ENCODE results near the gene NKX1-1. TPM values are rescaled to one million over a fixed set of nuclear protein-coding genes. Genes with fewer than 3 reads are reported as not detected.
A peak's percentile ranks its signal among the peaks of the same experiment; 100 is the strongest.

The NKX1-1 gene
- total and polyA plus RNA-seq, 2 experiments from 2014 or later, result not detected

DNA sequence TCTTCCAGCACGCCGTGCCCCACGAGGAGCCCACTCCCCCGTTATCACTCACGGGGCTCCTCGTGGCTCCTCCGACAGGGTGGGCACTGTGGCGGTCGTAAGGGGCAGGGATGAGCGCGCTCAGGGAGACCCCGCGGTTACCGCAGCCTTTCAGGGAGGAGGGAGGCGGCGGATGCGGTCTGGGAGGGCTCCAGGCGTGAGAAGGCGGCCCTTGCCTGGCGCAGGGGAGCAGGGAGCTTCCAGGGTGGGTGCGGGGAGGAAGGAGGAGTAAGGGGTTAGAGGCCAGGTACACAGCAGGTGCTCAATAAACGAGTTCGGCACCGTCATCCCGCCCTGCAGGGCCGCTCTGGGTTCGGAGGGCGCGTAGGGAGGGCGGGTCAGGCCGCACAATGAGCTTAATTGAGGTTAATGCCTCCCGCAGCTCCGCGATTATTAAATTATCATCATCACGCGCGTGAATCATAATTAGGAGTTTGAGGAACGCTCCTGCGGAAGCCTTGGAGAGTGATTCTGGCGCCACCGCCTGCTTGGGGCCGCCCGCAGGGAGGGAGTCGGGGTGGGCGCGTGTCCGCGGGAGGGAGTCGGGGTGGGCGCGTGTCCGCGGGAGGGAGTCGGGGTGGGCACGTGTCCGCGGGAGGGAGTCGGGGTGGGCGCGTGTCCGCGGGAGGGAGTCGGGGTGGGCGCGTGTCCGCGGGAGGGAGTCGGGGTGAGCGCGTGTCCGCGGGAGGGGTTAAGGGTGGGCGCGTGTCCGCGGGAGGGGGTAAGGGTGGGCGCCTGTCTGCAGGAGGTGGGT, 7.6 kb upstream of the NKX1-1 start:
- Histone ChIP-seq H3K4me1 (ENCODE audit: insufficient read depth) (no peaks in the 10 kb centered on the region), H3K27ac (ENCODE audit: low read depth) (no peak overlapping the region), H3K79me2 (replicated peaks; ENCODE audit: insufficient read depth) (no peaks in the 10 kb centered on the region), H3K27me3 (ENCODE audit: insufficient read depth) (peaks cover 52% of the 10 kb centered on the region), H3F3A (replicated peaks; ENCODE audit: low read depth) (0 out of 2 replicates have a peak, but pooled peaks cover 3% of the 10 kb centered on the region), H4K20me1 (replicated peaks; ENCODE audit: insufficient read depth) (peaks cover 3% of the 10 kb centered on the region), H3K9me2 (ENCODE audit: insufficient read depth) (no peaks in the 10 kb centered on the region), H2AFZ (no peak overlapping the region), H3K4me2 (peak overlapping the region; percentile 60; the same call in 1 of the 2 replicates), H3K4me3 (peak overlapping the region; percentile 34; the same call in 1 of the 2 replicates), H3K36me3 (ENCODE audit: insufficient read depth) (no peaks in the 10 kb centered on the region)
- peaks cover 57% of the 10 kb centered on the region for H3K27me3 Mint-ChIP-seq (ENCODE audit: insufficient read depth, low read depth, poor library complexity)
- H3K36me3 Mint-ChIP-seq (ENCODE audit: low read depth), result no peaks in the 10 kb centered on the region
- no peaks in the 10 kb centered on the region; the same call in 2 of the 3 replicates for H3K9me3 Mint-ChIP-seq
- peaks cover 3% of the 10 kb centered on the region; the same call in 2 of the 3 replicates for H3K4me1 Mint-ChIP-seq
- H3K27ac Mint-ChIP-seq, result no peak overlapping the region
- peak overlapping the region; percentile 59; the same call in 2 of the 3 replicates for H3K4me3 Mint-ChIP-seq
- TF ChIP-seq, protein P1, sequence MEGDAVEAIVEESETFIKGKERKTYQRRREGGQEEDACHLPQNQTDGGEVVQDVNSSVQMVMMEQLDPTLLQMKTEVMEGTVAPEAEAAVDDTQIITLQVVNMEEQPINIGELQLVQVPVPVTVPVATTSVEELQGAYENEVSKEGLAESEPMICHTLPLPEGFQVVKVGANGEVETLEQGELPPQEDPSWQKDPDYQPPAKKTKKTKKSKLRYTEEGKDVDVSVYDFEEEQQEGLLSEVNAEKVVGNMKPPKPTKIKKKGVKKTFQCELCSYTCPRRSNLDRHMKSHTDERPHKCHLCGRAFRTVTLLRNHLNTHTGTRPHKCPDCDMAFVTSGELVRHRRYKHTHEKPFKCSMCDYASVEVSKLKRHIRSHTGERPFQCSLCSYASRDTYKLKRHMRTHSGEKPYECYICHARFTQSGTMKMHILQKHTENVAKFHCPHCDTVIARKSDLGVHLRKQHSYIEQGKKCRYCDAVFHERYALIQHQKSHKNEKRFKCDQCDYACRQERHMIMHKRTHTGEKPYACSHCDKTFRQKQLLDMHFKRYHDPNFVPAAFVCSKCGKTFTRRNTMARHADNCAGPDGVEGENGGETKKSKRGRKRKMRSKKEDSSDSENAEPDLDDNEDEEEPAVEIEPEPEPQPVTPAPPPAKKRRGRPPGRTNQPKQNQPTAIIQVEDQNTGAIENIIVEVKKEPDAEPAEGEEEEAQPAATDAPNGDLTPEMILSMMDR (conservative IDR thresholded peaks at IDR 0.05; ENCODE audit: low read depth in 2 of 2), result no peak
- TF ChIP-seq EZH2 (IDR thresholded peaks at IDR 0.05; ENCODE audit: low read depth, unreplicated experiment), result peak; percentile 30
- DNase-seq (ENCODE audit: low spot score) (peak; percentile 57), ATAC-seq (peak; percentile 2; the same call in 1 of the 3 replicates)

DNA sequence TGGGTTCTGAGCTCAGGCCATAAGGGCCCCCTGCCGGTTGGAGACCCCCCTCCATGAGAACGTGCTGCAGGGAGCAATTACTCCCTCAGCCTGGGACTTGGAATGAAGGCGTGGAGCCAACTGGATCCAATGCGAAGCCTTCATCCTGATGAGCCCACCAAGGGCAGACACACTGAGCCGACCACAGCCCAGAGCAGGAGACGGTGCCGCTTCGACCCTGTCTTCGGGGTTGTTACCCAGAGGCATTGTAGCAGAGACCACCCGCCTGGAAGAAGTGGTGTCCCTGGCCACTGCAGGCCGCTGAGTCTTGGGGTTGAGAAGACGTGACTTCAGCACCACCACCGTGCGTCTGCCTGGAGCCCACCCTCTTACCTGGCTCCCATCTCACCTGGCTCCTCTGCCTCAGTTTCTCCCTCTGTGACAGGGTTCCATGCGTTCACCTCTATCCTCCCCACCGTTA, 7.0 kb upstream of the NKX1-1 start:
- Mint-ChIP-seq H3K4me3 (0 out of 3 replicates have a peak overlapping the region, but pooled peaks have one; percentile 19), H3K27me3 (ENCODE audit: insufficient read depth, low read depth, poor library complexity) (peaks cover 63% of the 10 kb centered on the region), H3K36me3 (ENCODE audit: low read depth) (no peaks in the 10 kb centered on the region; the same call in 2 of the 3 replicates), H3K27ac (no peak overlapping the region), H3K9me3 (no peaks in the 10 kb centered on the region; the same call in 1 of the 3 replicates), H3K4me1 (peaks cover 6% of the 10 kb centered on the region)
- Histone ChIP-seq H3K36me3 (ENCODE audit: insufficient read depth) (no peaks in the 10 kb centered on the region), H4K20me1 (replicated peaks; ENCODE audit: insufficient read depth) (peaks cover 3% of the 10 kb centered on the region), H3F3A (replicated peaks; ENCODE audit: low read depth) (0 out of 2 replicates have a peak, but pooled peaks cover 3% of the 10 kb centered on the region), H3K27me3 (ENCODE audit: insufficient read depth) (peaks cover 59% of the 10 kb centered on the region), H3K79me2 (replicated peaks; ENCODE audit: insufficient read depth) (no peaks in the 10 kb centered on the region), H3K4me2 (no peak overlapping the region), H2AFZ (no peak overlapping the region), H3K27ac (ENCODE audit: low read depth) (no peak overlapping the region), H3K4me1 (ENCODE audit: insufficient read depth) (peaks cover 4% of the 10 kb centered on the region; the same call in 1 of the 2 replicates), H3K9me2 (ENCODE audit: insufficient read depth) (no peaks in the 10 kb centered on the region), H3K4me3 (peak overlapping the region; percentile 34; the same call in 1 of the 2 replicates)
- DNase-seq (ENCODE audit: low spot score), result no peak
- TF ChIP-seq, protein P2, sequence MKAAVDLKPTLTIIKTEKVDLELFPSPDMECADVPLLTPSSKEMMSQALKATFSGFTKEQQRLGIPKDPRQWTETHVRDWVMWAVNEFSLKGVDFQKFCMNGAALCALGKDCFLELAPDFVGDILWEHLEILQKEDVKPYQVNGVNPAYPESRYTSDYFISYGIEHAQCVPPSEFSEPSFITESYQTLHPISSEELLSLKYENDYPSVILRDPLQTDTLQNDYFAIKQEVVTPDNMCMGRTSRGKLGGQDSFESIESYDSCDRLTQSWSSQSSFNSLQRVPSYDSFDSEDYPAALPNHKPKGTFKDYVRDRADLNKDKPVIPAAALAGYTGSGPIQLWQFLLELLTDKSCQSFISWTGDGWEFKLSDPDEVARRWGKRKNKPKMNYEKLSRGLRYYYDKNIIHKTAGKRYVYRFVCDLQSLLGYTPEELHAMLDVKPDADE (IDR thresholded peaks at IDR 0.05), result no peak
- TF ChIP-seq JUNB (IDR thresholded peaks at IDR 0.05; ENCODE audit: unreplicated experiment) (no peak), STAT1 (IDR thresholded peaks at IDR 0.05; ENCODE audit: unreplicated experiment) (no peak), EZH2 (IDR thresholded peaks at IDR 0.05; ENCODE audit: low read depth, unreplicated experiment) (no peak), POLR2AphosphoS5 (IDR thresholded peaks at IDR 0.05; ENCODE audit: low read depth) (no peak)
- TF ChIP-seq, protein P1 (conservative IDR thresholded peaks at IDR 0.05; ENCODE audit: low read depth in 2 of 2), result no peak
- TF ChIP-seq, protein P3, sequence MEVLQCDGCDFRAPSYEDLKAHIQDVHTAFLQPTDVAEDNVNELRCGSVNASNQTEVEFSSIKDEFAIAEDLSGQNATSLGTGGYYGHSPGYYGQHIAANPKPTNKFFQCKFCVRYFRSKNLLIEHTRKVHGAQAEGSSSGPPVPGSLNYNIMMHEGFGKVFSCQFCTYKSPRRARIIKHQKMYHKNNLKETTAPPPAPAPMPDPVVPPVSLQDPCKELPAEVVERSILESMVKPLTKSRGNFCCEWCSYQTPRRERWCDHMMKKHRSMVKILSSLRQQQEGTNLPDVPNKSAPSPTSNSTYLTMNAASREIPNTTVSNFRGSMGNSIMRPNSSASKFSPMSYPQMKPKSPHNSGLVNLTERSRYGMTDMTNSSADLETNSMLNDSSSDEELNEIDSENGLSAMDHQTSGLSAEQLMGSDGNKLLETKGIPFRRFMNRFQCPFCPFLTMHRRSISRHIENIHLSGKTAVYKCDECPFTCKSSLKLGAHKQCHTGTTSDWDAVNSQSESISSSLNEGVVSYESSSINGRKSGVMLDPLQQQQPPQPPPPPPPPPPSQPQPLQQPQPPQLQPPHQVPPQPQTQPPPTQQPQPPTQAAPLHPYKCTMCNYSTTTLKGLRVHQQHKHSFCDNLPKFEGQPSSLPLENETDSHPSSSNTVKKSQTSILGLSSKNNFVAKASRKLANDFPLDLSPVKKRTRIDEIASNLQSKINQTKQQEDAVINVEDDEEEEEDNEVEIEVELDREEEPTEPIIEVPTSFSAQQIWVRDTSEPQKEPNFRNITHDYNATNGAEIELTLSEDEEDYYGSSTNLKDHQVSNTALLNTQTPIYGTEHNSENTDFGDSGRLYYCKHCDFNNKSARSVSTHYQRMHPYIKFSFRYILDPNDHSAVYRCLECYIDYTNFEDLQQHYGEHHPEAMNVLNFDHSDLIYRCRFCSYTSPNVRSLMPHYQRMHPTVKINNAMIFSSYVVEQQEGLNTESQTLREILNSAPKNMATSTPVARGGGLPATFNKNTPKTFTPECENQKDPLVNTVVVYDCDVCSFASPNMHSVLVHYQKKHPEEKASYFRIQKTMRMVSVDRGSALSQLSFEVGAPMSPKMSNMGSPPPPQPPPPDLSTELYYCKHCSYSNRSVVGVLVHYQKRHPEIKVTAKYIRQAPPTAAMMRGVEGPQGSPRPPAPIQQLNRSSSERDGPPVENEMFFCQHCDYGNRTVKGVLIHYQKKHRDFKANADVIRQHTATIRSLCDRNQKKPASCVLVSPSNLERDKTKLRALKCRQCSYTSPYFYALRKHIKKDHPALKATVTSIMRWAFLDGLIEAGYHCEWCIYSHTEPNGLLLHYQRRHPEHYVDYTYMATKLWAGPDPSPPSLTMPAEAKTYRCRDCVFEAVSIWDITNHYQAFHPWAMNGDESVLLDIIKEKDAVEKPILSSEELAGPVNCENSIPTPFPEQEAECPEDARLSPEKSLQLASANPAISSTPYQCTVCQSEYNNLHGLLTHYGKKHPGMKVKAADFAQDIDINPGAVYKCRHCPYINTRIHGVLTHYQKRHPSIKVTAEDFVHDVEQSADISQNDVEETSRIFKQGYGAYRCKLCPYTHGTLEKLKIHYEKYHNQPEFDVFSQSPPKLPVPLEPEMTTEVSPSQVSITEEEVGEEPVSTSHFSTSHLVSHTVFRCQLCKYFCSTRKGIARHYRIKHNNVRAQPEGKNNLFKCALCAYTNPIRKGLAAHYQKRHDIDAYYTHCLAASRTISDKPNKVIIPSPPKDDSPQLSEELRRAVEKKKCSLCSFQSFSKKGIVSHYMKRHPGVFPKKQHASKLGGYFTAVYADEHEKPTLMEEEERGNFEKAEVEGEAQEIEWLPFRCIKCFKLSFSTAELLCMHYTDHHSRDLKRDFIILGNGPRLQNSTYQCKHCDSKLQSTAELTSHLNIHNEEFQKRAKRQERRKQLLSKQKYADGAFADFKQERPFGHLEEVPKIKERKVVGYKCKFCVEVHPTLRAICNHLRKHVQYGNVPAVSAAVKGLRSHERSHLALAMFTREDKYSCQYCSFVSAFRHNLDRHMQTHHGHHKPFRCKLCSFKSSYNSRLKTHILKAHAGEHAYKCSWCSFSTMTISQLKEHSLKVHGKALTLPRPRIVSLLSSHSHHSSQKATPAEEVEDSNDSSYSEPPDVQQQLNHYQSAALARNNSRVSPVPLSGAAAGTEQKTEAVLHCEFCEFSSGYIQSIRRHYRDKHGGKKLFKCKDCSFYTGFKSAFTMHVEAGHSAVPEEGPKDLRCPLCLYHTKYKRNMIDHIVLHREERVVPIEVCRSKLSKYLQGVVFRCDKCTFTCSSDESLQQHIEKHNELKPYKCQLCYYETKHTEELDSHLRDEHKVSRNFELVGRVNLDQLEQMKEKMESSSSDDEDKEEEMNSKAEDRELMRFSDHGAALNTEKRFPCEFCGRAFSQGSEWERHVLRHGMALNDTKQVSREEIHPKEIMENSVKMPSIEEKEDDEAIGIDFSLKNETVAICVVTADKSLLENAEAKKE (CRISPR knock-in tag; IDR thresholded peaks at IDR 0.05), result no peak
- no peak for ATAC-seq
